ENCODE measurements around the gene EXOC7.

Gene EXOC7

GRCh38 chr17:76120658-76121008, 17.0 kb upstream of the EXOC7 start:
- DNase-seq (ENCODE audit: low read depth in 2 of 2), result no peak

GRCh38 chr17:76119409-76120371, 16.1 kb upstream of the EXOC7 start:
- no peak for DNase-seq (ENCODE audit: low read depth in 2 of 2)

GRCh38 chr17:76115138-76115754, 11.7 kb upstream of the EXOC7 start:
- DNase-seq (ENCODE audit: low read depth in 2 of 2), result no peak

- no peak for DNase-seq (ENCODE audit: low read depth in 2 of 2)
Observed at GRCh38 chr17:76111956-76112355, 8.4 kb upstream of the EXOC7 start.

- DNase-seq (ENCODE audit: low read depth in 2 of 2), result no peak
Observed at GRCh38 chr17:76107509-76107908, 3.9 kb upstream of the EXOC7 start.

DNA sequence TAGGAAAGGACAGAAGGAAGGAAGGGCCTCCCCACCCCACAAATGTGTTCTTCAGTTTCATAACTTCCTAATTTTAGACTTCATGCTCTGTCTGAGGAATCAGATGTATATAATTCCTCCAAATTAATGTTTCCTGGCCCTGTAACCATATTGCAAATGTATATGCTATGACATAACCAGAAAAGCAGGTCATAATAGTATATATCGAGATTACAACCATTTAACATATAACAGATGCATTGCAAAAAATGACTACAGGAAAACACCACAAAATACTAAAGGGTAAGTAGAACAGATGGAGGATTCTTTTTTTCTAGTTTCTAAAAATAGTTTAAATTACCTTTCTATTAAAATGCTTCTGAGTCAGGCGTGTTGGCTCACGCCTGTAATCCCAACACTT, 3.1 kb upstream of the EXOC7 start:
- no peak for DNase-seq (ENCODE audit: low read depth in 2 of 2)

DNA sequence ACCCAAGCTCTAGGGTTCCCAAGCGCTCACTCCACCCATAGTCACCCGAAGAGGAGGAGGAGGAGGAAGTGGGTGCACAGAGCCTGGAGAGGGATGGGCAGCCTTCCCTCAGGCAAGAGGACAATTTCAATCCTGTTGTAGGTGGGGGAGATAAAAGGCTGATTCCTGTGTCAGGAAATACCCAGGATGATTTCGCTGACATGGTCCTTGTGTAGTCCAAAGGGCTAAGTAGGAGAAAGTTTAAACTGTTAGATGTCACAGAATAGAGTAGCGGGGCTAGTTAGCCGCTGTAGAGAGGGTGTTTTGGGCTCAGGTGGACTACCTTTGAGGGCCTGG, 1.3 kb upstream of the EXOC7 start:
- no peak for DNase-seq (ENCODE audit: low read depth in 2 of 2)

DNA sequence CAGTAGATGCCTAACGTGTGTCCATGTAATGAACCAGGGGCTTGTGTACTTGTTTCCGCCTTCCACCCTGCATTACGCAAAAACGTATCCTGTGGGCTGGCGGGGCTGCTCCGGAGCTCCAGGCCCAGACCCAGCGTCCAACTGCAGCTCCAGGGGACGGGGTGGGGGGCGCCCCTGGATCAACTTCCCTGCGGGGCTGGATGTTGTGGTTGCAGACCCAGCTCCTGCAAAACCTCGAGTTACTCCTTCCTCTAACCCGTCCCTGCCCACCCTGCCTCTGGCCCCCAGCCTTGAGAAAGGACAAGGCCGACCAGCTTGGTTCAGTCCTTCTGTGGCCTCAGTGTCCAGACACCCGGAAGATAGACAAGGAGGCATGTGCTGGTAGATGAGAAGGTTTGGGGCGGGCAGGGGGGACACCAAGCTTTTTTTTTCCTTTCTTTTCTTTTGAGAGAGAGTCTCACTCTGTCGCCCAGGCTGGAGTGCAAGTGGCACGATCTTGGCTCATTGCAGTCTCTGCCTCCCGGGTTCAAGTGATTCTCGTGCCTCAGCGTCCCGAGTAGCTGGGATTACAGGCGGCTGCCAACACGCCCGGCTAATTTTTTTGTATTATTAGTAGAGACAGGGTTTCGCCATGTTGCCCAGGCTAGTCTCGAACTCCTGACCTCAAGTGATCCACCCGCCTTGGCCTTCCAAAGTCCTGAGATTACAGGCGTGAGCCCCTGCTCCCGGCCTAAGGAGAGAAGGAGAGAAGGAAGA, 731 bp upstream of the EXOC7 start:
- DNase-seq (ENCODE audit: low read depth in 2 of 2), result no peak

GRCh38 chr17:76102944-76103273, 678 bp downstream of the EXOC7 start:
- no peak for DNase-seq (ENCODE audit: low read depth in 2 of 2)

DNA sequence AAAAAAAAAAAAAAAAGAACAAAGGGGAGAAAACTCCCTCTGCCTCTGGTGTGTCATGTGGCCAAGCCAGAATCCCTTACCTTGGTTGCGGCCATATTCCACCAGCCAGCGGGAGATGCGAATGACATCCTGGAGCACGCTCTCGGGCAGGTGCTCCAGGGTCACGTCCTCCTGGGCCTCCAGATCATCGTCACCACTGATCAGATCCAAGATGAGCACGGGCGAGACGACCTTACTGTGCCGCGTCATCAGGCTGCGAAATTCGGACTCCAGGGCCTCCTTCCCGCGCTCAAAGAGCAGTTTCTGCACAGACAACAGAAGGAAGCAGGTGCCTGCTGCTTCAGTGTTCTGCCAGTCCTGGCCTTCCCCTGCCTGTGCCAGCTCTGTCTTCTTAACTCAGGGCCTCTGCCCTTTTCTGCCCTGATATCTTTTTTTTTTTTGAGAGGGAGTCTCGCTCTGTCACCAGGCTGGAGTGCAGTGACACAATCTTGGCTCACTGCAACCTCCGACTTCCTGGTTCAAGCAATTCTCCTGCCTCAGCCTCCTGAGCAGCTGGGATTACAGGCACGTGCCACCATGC, 5.8 kb downstream of the EXOC7 start:
- no peak for DNase-seq (ENCODE audit: low read depth in 2 of 2)

- DNase-seq (ENCODE audit: low read depth in 2 of 2), result no peak
Observed at GRCh38 chr17:76095943-76096342, 7.6 kb downstream of the EXOC7 start.

DNA sequence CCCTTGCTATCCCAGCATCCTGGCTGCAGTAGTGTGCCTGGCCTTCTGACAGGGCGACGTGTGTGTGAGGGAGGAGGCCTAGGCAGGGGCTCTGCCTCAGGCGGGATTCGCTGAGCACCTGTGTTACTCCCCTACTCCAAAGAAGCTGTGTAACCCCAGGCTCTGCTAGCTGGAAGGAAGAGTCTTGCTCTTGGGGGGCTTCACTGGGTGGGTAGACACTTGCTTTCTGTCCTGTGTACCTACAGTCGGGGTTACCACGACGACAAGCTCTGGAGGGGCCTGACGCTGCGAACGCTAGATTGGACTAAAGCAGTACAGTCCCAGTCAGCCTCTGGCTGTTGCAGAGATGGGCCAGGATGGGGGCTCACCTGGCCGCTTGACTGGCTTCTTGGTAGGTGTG, 9.5 kb downstream of the EXOC7 start:
- no peak for DNase-seq (ENCODE audit: low read depth in 2 of 2)

GRCh38 chr17:76092526-76093413, 10.8 kb downstream of the EXOC7 start:
- no peak for DNase-seq (ENCODE audit: low read depth in 2 of 2)

- DNase-seq (ENCODE audit: low read depth in 2 of 2), result no peak
Observed at GRCh38 chr17:76091526-76092286, 11.9 kb downstream of the EXOC7 start.

- no peak for DNase-seq (ENCODE audit: low read depth in 2 of 2)
Observed at GRCh38 chr17:76090517-76091129, 13.0 kb downstream of the EXOC7 start.

DNA sequence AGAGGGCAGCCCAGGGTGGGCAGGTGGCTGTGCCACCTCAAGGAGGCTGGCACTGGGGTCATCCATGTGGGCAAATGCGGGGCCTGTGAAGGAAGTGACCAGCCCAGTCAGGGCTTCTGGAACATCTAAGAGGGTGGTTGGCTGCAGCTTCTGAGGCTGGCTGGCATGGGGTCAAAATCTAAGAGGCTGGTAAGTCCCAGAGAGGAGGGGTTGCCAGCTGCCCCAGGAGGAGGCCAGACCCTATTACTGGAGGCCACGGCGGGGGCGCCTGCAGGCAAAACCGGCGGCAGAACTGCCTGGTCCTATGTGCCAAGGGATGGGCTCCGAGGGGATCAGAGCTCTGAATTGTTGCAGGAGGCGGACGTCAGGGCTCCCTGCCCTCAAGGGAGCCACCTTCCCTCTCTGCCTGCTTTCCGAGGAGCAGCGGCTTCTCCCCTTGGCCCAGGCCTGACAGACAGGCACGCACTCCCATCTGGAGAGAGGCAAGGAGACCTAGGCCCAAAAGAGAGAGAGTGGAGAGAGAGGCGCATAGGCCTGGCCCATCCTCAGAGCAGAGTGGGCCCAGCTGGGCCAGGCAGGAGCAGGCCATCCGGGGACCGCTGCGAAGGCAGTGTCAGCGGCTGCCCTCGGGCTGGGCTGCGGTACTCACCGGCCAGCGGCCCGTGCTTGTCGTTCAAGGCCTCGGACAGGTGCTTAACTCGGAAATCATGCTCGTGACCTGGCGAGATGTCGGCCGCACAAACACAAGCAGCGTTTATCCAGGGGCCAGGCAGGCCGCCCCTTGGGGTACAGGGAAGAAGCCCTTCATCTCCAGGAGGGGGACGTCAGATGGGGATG, 13.7 kb downstream of the EXOC7 start:
- DNase-seq (ENCODE audit: low read depth in 2 of 2), result no peak

GRCh38 chr17:76088868-76089576, 14.6 kb downstream of the EXOC7 start:
- no peak for DNase-seq (ENCODE audit: low read depth in 2 of 2)

GRCh38 chr17:76088041-76088867, 15.3 kb downstream of the EXOC7 start:
- DNase-seq (ENCODE audit: low read depth in 2 of 2), result no peak

Data from stimulated activated CD4-positive, alpha-beta T cell treated with anti-CD3 and anti-CD28 coated beads, Interleukin-1b, Interleukin-23, amount 100 ng/mL, for 4 hours (primary cell).